ENCODE data around the gene WASF1.

GRCh38 chr6:110147870-110148269 lies 31.6 kb downstream of the WASF1 start:
- TF ChIP-seq CTCF (conservative IDR thresholded peaks at IDR 0.05; ENCODE audit: low read length), result no peak
- TF ChIP-seq EZH2phosphoT487 (IDR thresholded peaks at IDR 0.05; ENCODE audit: borderline replicate concordance), result no peak
